Activated CD4-positive, alpha-beta T cell treated with anti-CD3 and anti-CD28 coated beads for 24 hours (primary cell): ENCODE data around the gene HEXA.
"Not testable (repeated sequence)": the region's sequence is repeated elsewhere in the genome, so short reads cannot be mapped to it uniquely, and the experiment has no call there.

Experiments
- DNase-seq, 2 donors: peaks; one replicate each; pipeline ENCODE4 v3.0.0-alpha.2; 2020; ENCODE audit warnings: low read depth in 2 of 2

The HEXA gene

GRCh38 chr15:72375846-72376581 is at the start of gene HEXA:
TSS of gene HEXA (minus strand) at chr15:72376014. CDS start at chr15:72375972, 42 bp downstream.
- peak; percentile 96 to 97 for DNase-seq

- no peak for DNase-seq
These were observed 47.4 kb upstream of the HEXA start for GRCh38 chr15:72423256-72423655.

GRCh38 chr15:72421484-72421883 is 45.7 kb upstream of the HEXA start:
- no peak for DNase-seq

- no peak for DNase-seq
These were observed 44.8 kb upstream of the HEXA start for GRCh38 chr15:72420576-72420975.

GRCh38 chr15:72419768-72420167 is 44.0 kb upstream of the HEXA start:
- DNase-seq, result not testable (repeated sequence)

GRCh38 chr15:72415304-72415703 is 39.5 kb upstream of the HEXA start:
- no peak for DNase-seq

- not testable (repeated sequence) for DNase-seq
These were observed 37.5 kb upstream of the HEXA start for GRCh38 chr15:72413337-72413736.

- DNase-seq, result no peak
These were observed 35.7 kb upstream of the HEXA start for GRCh38 chr15:72411544-72411943.

- no peak for DNase-seq
These were observed 35.3 kb upstream of the HEXA start for GRCh38 chr15:72411111-72411510.

GRCh38 chr15:72406936-72407335 is 31.1 kb upstream of the HEXA start:
- no peak for DNase-seq

GRCh38 chr15:72404841-72405240 is 29.0 kb upstream of the HEXA start:
- no peak for DNase-seq

GRCh38 chr15:72404356-72404755 is 28.5 kb upstream of the HEXA start:
- DNase-seq, result no peak

GRCh38 chr15:72402726-72403125 is 26.9 kb upstream of the HEXA start:
- DNase-seq, result no peak

- DNase-seq, result no peak
These were observed 22.8 kb upstream of the HEXA start for GRCh38 chr15:72398648-72399047.

- DNase-seq, result no peak
These were observed 22.2 kb upstream of the HEXA start, which contains the start of gene TMEM202 for GRCh38 chr15:72397796-72398588. TSS of gene TMEM202 (plus strand) at chr15:72398305. CDS start at chr15:72398327, 22 bp downstream.

GRCh38 chr15:72396331-72396730 is 20.5 kb upstream of the HEXA start:
- DNase-seq, result not testable (repeated sequence)

GRCh38 chr15:72389231-72389630 is 13.4 kb upstream of the HEXA start:
- DNase-seq, result no peak

GRCh38 chr15:72387741-72388140 is 11.9 kb upstream of the HEXA start:
- DNase-seq, result no peak

GRCh38 chr15:72382146-72382545 is 6.3 kb upstream of the HEXA start:
- no peak for DNase-seq

- DNase-seq, result no peak
These were observed 4.9 kb upstream of the HEXA start for GRCh38 chr15:72380743-72381142.

GRCh38 chr15:72379856-72380430 is 4.1 kb upstream of the HEXA start:
- DNase-seq, result no peak

- DNase-seq, result not testable (repeated sequence)
These were observed 3.3 kb upstream of the HEXA start for GRCh38 chr15:72379106-72379505.

GRCh38 chr15:72377331-72377730 is 1.5 kb upstream of the HEXA start:
- DNase-seq, result no peak
